ENCODE results near the gene WIPI1.

DNA sequence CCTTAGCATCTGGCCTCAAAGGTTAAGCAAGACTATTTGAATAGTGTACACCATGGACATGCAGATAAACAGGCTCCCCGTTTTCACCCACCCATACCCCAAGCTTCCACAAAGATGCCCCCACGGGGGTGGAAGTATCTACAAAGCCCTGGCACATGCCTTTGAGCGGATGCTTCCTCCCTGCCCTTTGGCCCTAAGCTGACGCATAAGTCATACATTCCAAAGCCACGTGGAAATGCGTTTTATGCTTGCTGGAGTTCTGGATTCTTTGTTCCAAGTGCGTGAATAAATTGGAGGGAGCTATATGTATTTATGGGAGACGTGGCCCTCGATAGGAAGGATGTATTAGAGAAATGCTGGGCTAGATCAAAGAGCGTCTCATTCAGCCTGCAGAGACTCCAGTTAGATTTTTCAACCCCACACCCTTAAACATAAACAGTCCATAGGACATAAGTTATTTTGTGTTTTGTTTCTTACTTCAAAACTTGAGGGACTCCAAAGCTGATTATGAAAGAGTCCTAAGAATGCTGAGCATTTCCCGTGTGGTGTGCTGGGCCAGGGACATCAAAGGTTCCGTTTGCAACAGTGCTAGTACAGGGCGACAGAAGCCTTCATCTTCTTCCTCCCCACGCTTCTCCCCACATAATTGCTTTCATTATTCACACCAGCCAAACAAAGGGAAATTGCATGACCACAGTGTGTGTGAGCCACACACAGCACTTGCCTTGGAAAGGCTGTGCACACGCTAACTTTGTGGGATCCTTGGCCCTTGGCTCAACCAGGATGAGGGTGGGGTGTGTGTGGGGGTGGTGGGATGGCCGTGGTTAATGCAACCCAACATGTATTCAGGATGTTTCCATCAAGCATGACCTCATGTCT is 73.6 kb downstream of the WIPI1 start:
- TF ChIP-seq, protein P1, sequence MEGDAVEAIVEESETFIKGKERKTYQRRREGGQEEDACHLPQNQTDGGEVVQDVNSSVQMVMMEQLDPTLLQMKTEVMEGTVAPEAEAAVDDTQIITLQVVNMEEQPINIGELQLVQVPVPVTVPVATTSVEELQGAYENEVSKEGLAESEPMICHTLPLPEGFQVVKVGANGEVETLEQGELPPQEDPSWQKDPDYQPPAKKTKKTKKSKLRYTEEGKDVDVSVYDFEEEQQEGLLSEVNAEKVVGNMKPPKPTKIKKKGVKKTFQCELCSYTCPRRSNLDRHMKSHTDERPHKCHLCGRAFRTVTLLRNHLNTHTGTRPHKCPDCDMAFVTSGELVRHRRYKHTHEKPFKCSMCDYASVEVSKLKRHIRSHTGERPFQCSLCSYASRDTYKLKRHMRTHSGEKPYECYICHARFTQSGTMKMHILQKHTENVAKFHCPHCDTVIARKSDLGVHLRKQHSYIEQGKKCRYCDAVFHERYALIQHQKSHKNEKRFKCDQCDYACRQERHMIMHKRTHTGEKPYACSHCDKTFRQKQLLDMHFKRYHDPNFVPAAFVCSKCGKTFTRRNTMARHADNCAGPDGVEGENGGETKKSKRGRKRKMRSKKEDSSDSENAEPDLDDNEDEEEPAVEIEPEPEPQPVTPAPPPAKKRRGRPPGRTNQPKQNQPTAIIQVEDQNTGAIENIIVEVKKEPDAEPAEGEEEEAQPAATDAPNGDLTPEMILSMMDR (IDR thresholded peaks at IDR 0.05; ENCODE audit: low read depth, low read length), result no peak
- TF ChIP-seq POLR2A (IDR thresholded peaks at IDR 0.05; ENCODE audit: extremely low read depth, insufficient read length), result no peak

Data from NB4 (cell line).